IMR-90 (cell line): Measurements from ENCODE around the gene ECHS1. TPM values are rescaled to one million over a fixed set of nuclear protein-coding genes. Genes with fewer than 3 reads are reported as not detected.

Experiments used
- ATAC-seq: fragments of 200-7000 bp; cut with Tn5 transposase; 2 replicates; pipeline ENCODE4 v1.9.1; 2020; ENCODE audit warnings: low read depth, mild to moderate bottlenecking, moderate library complexity
- BruUV-seq: library from RNA; stranded (reverse); fragments of 400-500 nt; replicated peaks from 2 replicates; lab custom pipeline; 2021; lab: Mats Ljungman, UMichigan
- CTCF ChIA-PET: fragments of 300-600 bp; formaldehyde crosslinking; extraction: SDS; loops from one replicate; lab custom pipeline; 2021; ENCODE audit warnings: antibody characterized with exemption; lab: Yijun Ruan, JAX
- POLR2A ChIA-PET: fragments of 300-600 bp; sonication (Branson Sonifier 250); formaldehyde crosslinking; loops from one replicate; lab custom pipeline; 2022; ENCODE audit warnings: antibody characterized with exemption; ENCODE audit not compliant: unreplicated experiment; lab: Charles Lee
- DNase-seq: peaks from one replicate; pipeline ENCODE4 v3.0.0; 2013
- H2AFZ ChIP-seq: replicated peaks from 2 replicates; pipeline ENCODE3; 2013; ENCODE audit warnings: low read length, mild to moderate bottlenecking; ENCODE audit not compliant: poor library complexity
- H2AK5ac ChIP-seq: 2 replicates; pipeline ENCODE4 v1.6.1; 2013; ENCODE audit warnings: low read depth, low read length, inconsistent platforms
- H2AK9ac ChIP-seq: replicated peaks from 2 replicates; pipeline ENCODE3; 2013; ENCODE audit warnings: mild to moderate bottlenecking, low read depth, low read length, moderate library complexity; ENCODE audit not compliant: poor library complexity
- H2BK120ac ChIP-seq: 2 replicates; pipeline ENCODE4 v1.6.1; 2013; ENCODE audit warnings: low read depth, low read length, inconsistent platforms
- H2BK15ac ChIP-seq: 3 replicates; pipeline ENCODE4 v1.6.1; 2013; ENCODE audit warnings: low read depth, low read length, inconsistent platforms
- H2BK20ac ChIP-seq: 2 replicates; pipeline ENCODE4 v1.6.1; 2013; ENCODE audit warnings: low read depth, mild to moderate bottlenecking, inconsistent platforms, low read length, moderate library complexity
- H2BK5ac ChIP-seq: 2 replicates; pipeline ENCODE4 v1.6.1; 2013; ENCODE audit warnings: mild to moderate bottlenecking, low read depth, low read length, inconsistent platforms; ENCODE audit not compliant: poor library complexity, severe bottlenecking
- H3K14ac ChIP-seq: replicated peaks from 2 replicates; pipeline ENCODE4 v1.6.1; 2013; ENCODE audit warnings: low read depth, low read length, inconsistent platforms
- H3K18ac ChIP-seq: 2 replicates; pipeline ENCODE4 v1.6.1; 2013; ENCODE audit warnings: low read depth, low read length, control low read depth
- H3K23ac ChIP-seq: 2 replicates; pipeline ENCODE4 v1.6.1; 2013; ENCODE audit warnings: low read depth, low read length, inconsistent platforms
- H3K27ac ChIP-seq: 2 replicates; pipeline ENCODE4 v1.5.1; 2013; ENCODE audit warnings: mild to moderate bottlenecking, control low read depth, low read length; ENCODE audit not compliant: insufficient read depth
- H3K27me3 ChIP-seq: 2 replicates; pipeline ENCODE4 v1.6.1; 2013; ENCODE audit warnings: low read length; ENCODE audit not compliant: control insufficient read depth, insufficient read depth
- H3K36me3 ChIP-seq: 2 replicates; pipeline ENCODE4 v1.6.1; 2013; ENCODE audit warnings: low read length, mixed read lengths; ENCODE audit not compliant: control insufficient read depth, insufficient read depth
- H3K4ac ChIP-seq: 2 replicates; pipeline ENCODE4 v1.6.1; 2013; ENCODE audit warnings: low read depth, low read length, inconsistent platforms
- H3K4me1 ChIP-seq: 2 replicates; pipeline ENCODE4 v1.6.1; 2013; ENCODE audit warnings: low read length, mixed read lengths; ENCODE audit not compliant: control insufficient read depth, insufficient read depth
- H3K4me2 ChIP-seq: 2 replicates; pipeline ENCODE4 v1.6.1; 2013; ENCODE audit warnings: low read depth, mild to moderate bottlenecking, control low read depth, low read length, moderate library complexity
- H3K4me3 ChIP-seq: 2 replicates; pipeline ENCODE4 v1.5.1; 2013; ENCODE audit warnings: low read depth, mild to moderate bottlenecking, control low read depth, low read length, moderate library complexity; ENCODE audit not compliant: insufficient read depth
- H3K56ac ChIP-seq: 2 replicates; pipeline ENCODE4 v1.6.1; 2013; ENCODE audit warnings: low read length, inconsistent platforms; ENCODE audit not compliant: insufficient read depth; ENCODE audit errors: extremely low read depth
- H3K79me1 ChIP-seq, 2 experiments: 2 replicates each; pipeline ENCODE4 v1.6.1; 2013; ENCODE audit warnings: low read length in 2 of 2, inconsistent platforms in 1 of 2, low read depth in 1 of 2
- H3K9ac ChIP-seq: 2 replicates; pipeline ENCODE4 v1.6.1; 2013; ENCODE audit warnings: low read depth, low read length, control low read depth
- H3K9me1 ChIP-seq: 2 replicates; pipeline ENCODE4 v1.6.1; 2013; ENCODE audit warnings: low read length, inconsistent platforms; ENCODE audit not compliant: insufficient read depth
- H3K9me3 ChIP-seq: 2 replicates; pipeline ENCODE4 v1.6.1; 2013; ENCODE audit warnings: low read length; ENCODE audit not compliant: control insufficient read depth, insufficient read depth
- H4K20me1 ChIP-seq: 2 replicates; pipeline ENCODE4 v1.6.1; 2013; ENCODE audit warnings: low read length, inconsistent platforms; ENCODE audit not compliant: insufficient read depth
- H4K5ac ChIP-seq: 2 replicates; pipeline ENCODE4 v1.6.1; 2013; ENCODE audit warnings: mild to moderate bottlenecking, low read depth, low read length, control low read depth
- H4K8ac ChIP-seq, 2 experiments: 2 replicates each; pipeline ENCODE4 v1.6.1; 2013; ENCODE audit warnings: low read depth in 2 of 2, low read length in 2 of 2, control low read depth in 1 of 2, inconsistent platforms in 1 of 2
- H4K91ac ChIP-seq: 2 replicates; pipeline ENCODE4 v1.6.1; 2013; ENCODE audit warnings: low read depth, low read length, inconsistent platforms; ENCODE audit not compliant: insufficient read depth
- BHLHE40 ChIP-seq: fragments of 150-350 bp; IDR thresholded peaks from 2 replicates; pipeline ENCODE4 v1.6.1; 2016; ENCODE audit warnings: mild to moderate bottlenecking, low read depth, low read length
- CHD1 ChIP-seq: IDR thresholded peaks from 2 replicates; pipeline ENCODE4 v1.6.1; 2012; ENCODE audit warnings: low read depth, low read length, improper control_type of control experiment
- CTCF ChIP-seq: conservative IDR thresholded peaks from 2 replicates; pipeline ENCODE4 v1.5.1; 2012; ENCODE audit warnings: mild to moderate bottlenecking, low read depth, low read length, improper control_type of control experiment
- FOS ChIP-seq: fragments of 150-350 bp; IDR thresholded peaks from 2 replicates; pipeline ENCODE4 v1.6.1; 2016; ENCODE audit warnings: low read depth, low read length
- MAZ ChIP-seq: IDR thresholded peaks from 2 replicates; pipeline ENCODE4 v1.6.1; 2012; ENCODE audit warnings: low read depth, mild to moderate bottlenecking, low read length, improper control_type of control experiment, moderate library complexity, borderline replicate concordance
- MXI1 ChIP-seq: IDR thresholded peaks from 2 replicates; pipeline ENCODE4 v1.6.1; 2012; ENCODE audit warnings: low read depth, mild to moderate bottlenecking, low read length, moderate library complexity, borderline replicate concordance
- NFE2L2 ChIP-seq: fragments of 150-350 bp; IDR thresholded peaks from 2 replicates; pipeline ENCODE4 v1.6.1; 2016; ENCODE audit warnings: low read depth, mild to moderate bottlenecking, low read length
- RAD21 ChIP-seq: IDR thresholded peaks from 2 replicates; pipeline ENCODE4 v1.6.1; 2012; ENCODE audit warnings: low read length, improper control_type of control experiment
- SMC3 ChIP-seq: fragments of 150-350 bp; IDR thresholded peaks from 2 replicates; pipeline ENCODE4 v1.6.1; 2016; ENCODE audit warnings: low read depth, mild to moderate bottlenecking, antibody characterized with exemption, low read length, moderate library complexity
- USF2 ChIP-seq: fragments of 150-350 bp; IDR thresholded peaks from 2 replicates; pipeline ENCODE4 v1.6.1; 2017; ENCODE audit warnings: mild to moderate bottlenecking, antibody characterized with exemption, low read length, low read depth
- WGBS, 2 experiments: methylation state at CpG; one replicate each; pipeline versions ENCODE4 v1.1.5 to v1.1.7; 2013; ENCODE audit warnings: missing lambda C conversion rate in 2 of 2; ENCODE audit not compliant: insufficient read length in 1 of 2; ENCODE audit errors: extremely low coverage in 2 of 2; 5-methylcytosine and 5-hydroxymethylcytosine counted together
- dilution Hi-C: fragments of 300-500 bp; cut with HindIII; formaldehyde crosslinking; loops from one replicate; pipeline ENCODE4 v1.14.3; 2018; ENCODE audit warnings: low sequenced_read_pairs; ENCODE audit not compliant: unreplicated experiment
- in situ Hi-C: fragments of 300-500 bp; cut with MboI; formaldehyde crosslinking; loops from 3 replicates; pipeline ENCODE4 v1.14.3; 2019; ENCODE audit warnings: low sequenced_read_pairs, inconsistent platforms, mixed read lengths
- intact Hi-C: fragments of 100-400 bp; cut with micrococcal nuclease; formaldehyde crosslinking; loops from 2 replicates; pipeline ENCODE4 v1.10.0; 2022
- polyA plus RNA-seq, 3 experiments: library from polyadenylated mRNA; depleted of rRNA; stranded (reverse); fragments of >200 nt; gene quantifications; 2 replicates each; pipeline ENCODE4 v1.2.3, GENCODE V29; 2012; ENCODE audit warnings: low replicate concordance in 1 of 3
- total RNA-seq: library from RNA; depleted of rRNA; stranded (reverse); fragments of >200 nt; gene quantifications from 2 replicates; pipeline ENCODE4 v1.2.3, GENCODE V29; 2012
- TF ChIP-seq, protein P1 (sequence below): fragments of 150-350 bp; IDR thresholded peaks from 2 replicates; pipeline ENCODE4 v1.6.1; 2016; ENCODE audit warnings: low read depth, mild to moderate bottlenecking, low read length, moderate library complexity, borderline replicate concordance

The ECHS1 gene
- total and polyA plus RNA-seq, 2 of the 4 experiments (the other 2 are of a cell fraction), result 60.8 to 84.2 TPM

GRCh38 chr10:133401981-133402725 is 29.0 kb upstream of the ECHS1 start:
- H3K9me3 ChIP-seq, result no peaks in the 10 kb centered on the region
- peaks cover 8% of the 10 kb centered on the region; the same call in 1 of the 2 replicates for H4K20me1 ChIP-seq
- H3K4me1 ChIP-seq, result peaks cover 4% of the 10 kb centered on the region; the same call in 1 of the 2 replicates
- intact Hi-C loops, result no loop called here
- no peak overlapping the region for H3K27ac ChIP-seq
- peaks cover 51% of the 10 kb centered on the region for H3K36me3 ChIP-seq
- peaks cover 6% of the 10 kb centered on the region; the same call in 1 of the 2 replicates for H3K9me1 ChIP-seq
- H2BK15ac ChIP-seq, result no peak overlapping the region
- ATAC-seq, result no peak
- no peak overlapping the region for H3K4ac ChIP-seq
- CTCF ChIA-PET, result no interaction called here
- no peak for DNase-seq
- no peak overlapping the region for H2AK5ac ChIP-seq
- H3K4me3 ChIP-seq, result no peak overlapping the region
- peaks cover 26 to 51% of the 10 kb centered on the region in 2 experiments for H3K79me1 ChIP-seq
- BruUV-seq, result no TSS peak
- no peak overlapping the region for H3K23ac ChIP-seq
- H4K91ac ChIP-seq, result no peak overlapping the region
- no peak overlapping the region for H2BK5ac ChIP-seq
- H3K4me2 ChIP-seq, result no peak overlapping the region
- H2AFZ ChIP-seq, result no peak overlapping the region
- H3K56ac ChIP-seq, result no peak overlapping the region
- no peak overlapping the region for H3K14ac ChIP-seq
- H3K18ac ChIP-seq, result no peak overlapping the region
- no peak overlapping the region for H2BK20ac ChIP-seq
- in situ Hi-C loops, result no loop called here
- no peak overlapping the region for H4K5ac ChIP-seq
- H3K9ac ChIP-seq, result no peak overlapping the region
- no peak for TF ChIP-seq RAD21
- no peak for TF ChIP-seq CTCF
- TF ChIP-seq MXI1, result no peak
- no peak for TF ChIP-seq MAZ
- TF ChIP-seq, protein P1, sequence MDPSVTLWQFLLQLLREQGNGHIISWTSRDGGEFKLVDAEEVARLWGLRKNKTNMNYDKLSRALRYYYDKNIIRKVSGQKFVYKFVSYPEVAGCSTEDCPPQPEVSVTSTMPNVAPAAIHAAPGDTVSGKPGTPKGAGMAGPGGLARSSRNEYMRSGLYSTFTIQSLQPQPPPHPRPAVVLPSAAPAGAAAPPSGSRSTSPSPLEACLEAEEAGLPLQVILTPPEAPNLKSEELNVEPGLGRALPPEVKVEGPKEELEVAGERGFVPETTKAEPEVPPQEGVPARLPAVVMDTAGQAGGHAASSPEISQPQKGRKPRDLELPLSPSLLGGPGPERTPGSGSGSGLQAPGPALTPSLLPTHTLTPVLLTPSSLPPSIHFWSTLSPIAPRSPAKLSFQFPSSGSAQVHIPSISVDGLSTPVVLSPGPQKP, result no peak
- no peak for TF ChIP-seq SMC3
- TF ChIP-seq NFE2L2, result no peak
- TF ChIP-seq USF2, result no peak
- no peak for TF ChIP-seq BHLHE40
- no peak for TF ChIP-seq CHD1
- TF ChIP-seq FOS, result no peak
- no peak overlapping the region for H2BK120ac ChIP-seq
- POLR2A ChIA-PET, result no interaction called here
- 94% methylated on average over 2 of the region's 21 CpGs; no CpG with 5 or more reads in 1 of the 2 experiments for WGBS, 2 experiments
- dilution Hi-C loops, result no loop called here
- H3K27me3 ChIP-seq, result no peaks in the 10 kb centered on the region
- H2AK9ac ChIP-seq, result no peak overlapping the region
- H4K8ac ChIP-seq, result no peak overlapping the region
